ENCODE measurements around the gene VSTM2A. TPM values are rescaled to one million over a fixed set of nuclear protein-coding genes. Genes with fewer than 3 reads are reported as not detected.
"Not testable (repeated sequence)": the region's sequence is repeated elsewhere in the genome, so short reads cannot be mapped to it uniquely, and the experiment has no call there.

The VSTM2A gene, protein sequence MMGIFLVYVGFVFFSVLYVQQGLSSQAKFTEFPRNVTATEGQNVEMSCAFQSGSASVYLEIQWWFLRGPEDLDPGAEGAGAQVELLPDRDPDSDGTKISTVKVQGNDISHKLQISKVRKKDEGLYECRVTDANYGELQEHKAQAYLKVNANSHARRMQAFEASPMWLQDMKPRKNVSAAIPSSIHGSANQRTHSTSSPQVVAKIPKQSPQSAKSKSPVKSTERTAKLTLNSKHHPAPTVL
- total RNA-seq: not detected

GRCh38 chr7:54541669-54542625, at the start of gene VSTM2A:
TSS of gene VSTM2A (plus strand) at chr7:54542375. CDS start at chr7:54542731, 356 bp downstream.
- TF ChIP-seq, protein P1, sequence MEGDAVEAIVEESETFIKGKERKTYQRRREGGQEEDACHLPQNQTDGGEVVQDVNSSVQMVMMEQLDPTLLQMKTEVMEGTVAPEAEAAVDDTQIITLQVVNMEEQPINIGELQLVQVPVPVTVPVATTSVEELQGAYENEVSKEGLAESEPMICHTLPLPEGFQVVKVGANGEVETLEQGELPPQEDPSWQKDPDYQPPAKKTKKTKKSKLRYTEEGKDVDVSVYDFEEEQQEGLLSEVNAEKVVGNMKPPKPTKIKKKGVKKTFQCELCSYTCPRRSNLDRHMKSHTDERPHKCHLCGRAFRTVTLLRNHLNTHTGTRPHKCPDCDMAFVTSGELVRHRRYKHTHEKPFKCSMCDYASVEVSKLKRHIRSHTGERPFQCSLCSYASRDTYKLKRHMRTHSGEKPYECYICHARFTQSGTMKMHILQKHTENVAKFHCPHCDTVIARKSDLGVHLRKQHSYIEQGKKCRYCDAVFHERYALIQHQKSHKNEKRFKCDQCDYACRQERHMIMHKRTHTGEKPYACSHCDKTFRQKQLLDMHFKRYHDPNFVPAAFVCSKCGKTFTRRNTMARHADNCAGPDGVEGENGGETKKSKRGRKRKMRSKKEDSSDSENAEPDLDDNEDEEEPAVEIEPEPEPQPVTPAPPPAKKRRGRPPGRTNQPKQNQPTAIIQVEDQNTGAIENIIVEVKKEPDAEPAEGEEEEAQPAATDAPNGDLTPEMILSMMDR (IDR thresholded peaks at IDR 0.05): no peak
- Histone ChIP-seq H3K4me3 (peak within 1 kb of the TSS; percentile 45 to 56), H3K27ac (no peak within 1 kb of the TSS), H3K4me1 (peaks cover 0 to 3% of the 10 kb centered on the region in 2 donors), H3K36me3 (no peaks in the 10 kb centered on the region), H3K27me3 (peaks cover 5% of the 10 kb centered on the region), H3K9me3 (no peaks in the 10 kb centered on the region)
- intact Hi-C loops (cut with DNase I): no loop called here
- DNase-seq (ENCODE audit: low spot score in 2 of 2): no peak

- intact Hi-C loops (cut with DNase I); H3K36me3 ChIP-seq; DNase-seq (ENCODE audit: low spot score in 2 of 2); H3K9me3 ChIP-seq; H3K4me1 ChIP-seq; H3K4me3 ChIP-seq; H3K27ac ChIP-seq; H3K27me3 ChIP-seq: not testable (repeated sequence)
Observed at GRCh38 chr7:54504531-54504930, 37.6 kb upstream of the VSTM2A start.

DNA sequence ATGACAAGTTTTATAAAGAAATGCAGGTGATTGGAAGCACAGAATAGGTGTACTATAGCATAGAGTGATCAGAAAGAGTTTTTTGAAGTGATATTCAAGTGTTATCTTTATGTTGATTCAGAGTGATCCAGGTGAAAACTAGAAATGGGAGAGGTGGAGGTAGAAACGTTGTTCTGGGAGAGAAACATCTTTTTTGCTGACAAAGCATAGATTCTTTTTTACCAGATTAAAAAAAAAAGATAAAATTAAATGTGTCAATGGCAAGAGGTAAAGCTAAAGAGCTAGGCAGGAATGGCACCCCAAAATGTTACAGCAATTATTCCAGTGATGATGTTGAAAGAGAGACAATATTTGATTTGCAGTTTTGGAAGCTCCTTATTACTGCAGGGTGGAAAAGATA, 12.6 kb upstream of the VSTM2A start:
- Histone ChIP-seq H3K9me3 (no peaks in the 10 kb centered on the region), H3K36me3 (no peaks in the 10 kb centered on the region), H3K27me3 (no peaks in the 10 kb centered on the region), H3K27ac (no peak overlapping the region), H3K4me3 (no peak overlapping the region), H3K4me1 (no peaks in the 10 kb centered on the region)
- intact Hi-C loops (cut with DNase I): no loop called here
- TF ChIP-seq, protein P1 (IDR thresholded peaks at IDR 0.05): no peak
- no peak for DNase-seq (ENCODE audit: low spot score in 2 of 2)

DNA sequence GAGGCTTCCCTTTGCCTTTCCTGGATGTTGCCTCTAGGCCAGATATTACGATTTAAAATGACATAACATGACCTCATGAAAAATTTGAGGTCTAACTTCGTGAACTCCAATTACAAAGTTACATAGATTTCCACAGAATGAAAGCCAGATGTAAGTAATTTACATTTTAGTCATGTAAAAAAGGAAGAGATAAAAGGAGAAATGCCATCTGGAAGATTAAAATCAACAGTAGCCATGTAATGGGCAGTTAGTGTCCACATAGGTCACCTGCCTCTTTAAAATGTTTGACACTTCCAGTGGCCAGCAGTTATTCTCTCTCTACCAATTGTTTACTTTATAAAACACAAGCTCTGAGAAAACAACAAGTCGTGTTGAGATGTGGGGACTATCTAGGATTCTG, 4.1 kb upstream of the VSTM2A start:
- H3K4me3 ChIP-seq: no peak overlapping the region
- H3K4me1 ChIP-seq: peaks cover 0 to 3% of the 10 kb centered on the region in 2 donors
- H3K9me3 ChIP-seq: no peaks in the 10 kb centered on the region
- H3K27me3 ChIP-seq: peaks cover 5% of the 10 kb centered on the region
- TF ChIP-seq, protein P1 (IDR thresholded peaks at IDR 0.05): no peak
- no peak for DNase-seq (ENCODE audit: low spot score in 2 of 2)
- intact Hi-C loops (cut with DNase I): no loop called here
- no peaks in the 10 kb centered on the region for H3K36me3 ChIP-seq
- H3K27ac ChIP-seq: no peak overlapping the region

GRCh38 chr7:54543051-54543488, 895 bp downstream of the VSTM2A start:
- DNase-seq (ENCODE audit: low spot score in 2 of 2): no peak

More at GRCh38 chr7:54543051-54543488, 895 bp downstream of the VSTM2A start:
- TF ChIP-seq, protein P1 (IDR thresholded peaks at IDR 0.05): no peak
- Histone ChIP-seq H3K9me3 (no peaks in the 10 kb centered on the region), H3K36me3 (no peaks in the 10 kb centered on the region), H3K27ac (no peak overlapping the region), H3K4me3 (no peak overlapping the region), H3K4me1 (peaks cover 0 to 3% of the 10 kb centered on the region in 2 donors), H3K27me3 (peaks cover 5% of the 10 kb centered on the region)
- intact Hi-C loops (cut with DNase I): no loop called here

Data from ascending aorta (tissue), 2 donors.